PC-3 (cell line): Measurements from ENCODE around the gene HARS2. TPM values are rescaled to one million over a fixed set of nuclear protein-coding genes. Genes with fewer than 3 reads are reported as not detected.
A peak's percentile ranks its signal among the peaks of the same experiment; 100 is the strongest.

Experiments
- ATAC-seq: fragments of 200-7000 bp; cut with Tn5 transposase; 2 replicates; pipeline ENCODE4 v1.9.1; 2020; ENCODE audit warnings: mild to moderate bottlenecking, moderate library complexity
- BruUV-seq: library from RNA; stranded (reverse); fragments of 400-500 nt; replicated peaks from 2 replicates; lab custom pipeline; 2021; lab: Mats Ljungman, UMichigan
- CTCF ChIA-PET: fragments of 300-600 bp; sonication (Branson Sonifier 250); formaldehyde crosslinking; loops from one replicate; lab custom pipeline; 2022; ENCODE audit warnings: antibody characterized with exemption; lab: Charles Lee
- POLR2A ChIA-PET: fragments of 300-600 bp; sonication (Branson Sonifier 250); formaldehyde crosslinking; loops from one replicate; lab custom pipeline; 2022; ENCODE audit warnings: antibody characterized with exemption; ENCODE audit not compliant: unreplicated experiment; lab: Charles Lee
- DNase-seq: peaks from one replicate; pipeline ENCODE4 v3.0.0-alpha.2; 2015
- H2AFZ ChIP-seq: fragments of 300-600 bp; sonication (generic); 2 replicates; pipeline ENCODE4 v1.6.0; 2016; ENCODE audit warnings: antibody characterized with exemption, low read length
- H3F3A ChIP-seq: fragments of 300-600 bp; sonication (generic); one replicate; pipeline ENCODE4 v1.6.0; 2017; ENCODE audit warnings: antibody characterized with exemption, low read length, control low read depth, mild to moderate bottlenecking; ENCODE audit not compliant: unreplicated experiment
- H3K27ac ChIP-seq: fragments of 300-600 bp; sonication (generic); 2 replicates; pipeline ENCODE4 v1.5.1; 2016; ENCODE audit warnings: mild to moderate bottlenecking, low read length
- H3K27me3 ChIP-seq: fragments of 300-600 bp; sonication (generic); 2 replicates; pipeline ENCODE4 v1.6.1; 2016; ENCODE audit warnings: low read length, mixed read lengths
- H3K36me3 ChIP-seq: fragments of 300-600 bp; sonication (generic); 2 replicates; pipeline ENCODE4 v1.6.1; 2016; ENCODE audit warnings: low read depth, mixed run types, low read length, mixed read lengths
- H3K4me1 ChIP-seq: fragments of 300-600 bp; sonication (generic); 2 replicates; pipeline ENCODE4 v1.5.1; 2016; ENCODE audit warnings: low read length; ENCODE audit not compliant: insufficient read depth
- H3K4me2 ChIP-seq: fragments of 300-600 bp; sonication (generic); 2 replicates; pipeline ENCODE4 v1.6.0; 2016; ENCODE audit warnings: low read length
- H3K4me3 ChIP-seq: fragments of 300-600 bp; sonication (generic); 2 replicates; pipeline ENCODE4 v1.5.1; 2016; ENCODE audit warnings: mild to moderate bottlenecking, low read length, mixed read lengths
- H3K79me2 ChIP-seq: fragments of 300-600 bp; sonication (generic); 2 replicates; pipeline ENCODE4 v1.6.1; 2017; ENCODE audit warnings: low read length, mixed read lengths
- H3K9ac ChIP-seq: fragments of 300-600 bp; sonication (generic); 2 replicates; pipeline ENCODE4 v1.6.0; 2016; ENCODE audit warnings: mild to moderate bottlenecking, low read length
- H3K9me2 ChIP-seq: fragments of 300-600 bp; sonication (generic); replicated peaks from 2 replicates; pipeline ENCODE4 v1.6.1; 2016; ENCODE audit warnings: mixed run types, low read length, mixed read lengths
- H3K9me3 ChIP-seq: fragments of 300-600 bp; sonication (generic); 2 replicates; pipeline ENCODE4 v1.6.1; 2016; ENCODE audit warnings: low read length, mixed read lengths
- H4K20me1 ChIP-seq: fragments of 300-600 bp; sonication (generic); 2 replicates; pipeline ENCODE4 v1.6.1; 2016; ENCODE audit warnings: low read length, mixed read lengths
- EZH2 ChIP-seq: fragments of 300-600 bp; sonication (generic); IDR thresholded peaks from one replicate; pipeline ENCODE4 v1.6.1; 2017; ENCODE audit warnings: antibody characterized with exemption, mild to moderate bottlenecking, low read length; ENCODE audit not compliant: unreplicated experiment
- EZH2phosphoT487 ChIP-seq: fragments of 300-600 bp; sonication (generic); IDR thresholded peaks from 2 replicates; pipeline ENCODE4 v1.6.1; 2018; ENCODE audit warnings: mild to moderate bottlenecking, antibody characterized with exemption, low read length, borderline replicate concordance
- intact Hi-C: fragments of 100-400 bp; cut with micrococcal nuclease; formaldehyde crosslinking; loops from 2 replicates; pipeline ENCODE4 v1.9.0; 2023
- total RNA-seq: library from RNA; depleted of rRNA; stranded (reverse); fragments of >200 nt; gene quantifications from 2 replicates; pipeline ENCODE4 v1.2.3, GENCODE V29; 2014
- TF ChIP-seq, protein P1 (sequence below): fragments of 300-600 bp; sonication (generic); conservative IDR thresholded peaks from 2 replicates; pipeline ENCODE4 v1.5.1; 2017; ENCODE audit warnings: antibody characterized with exemption, low read depth, mild to moderate bottlenecking, low read length

HARS2 gene
- total RNA-seq, 1 experiment from 2014 or later = 23.3 TPM

DNA sequence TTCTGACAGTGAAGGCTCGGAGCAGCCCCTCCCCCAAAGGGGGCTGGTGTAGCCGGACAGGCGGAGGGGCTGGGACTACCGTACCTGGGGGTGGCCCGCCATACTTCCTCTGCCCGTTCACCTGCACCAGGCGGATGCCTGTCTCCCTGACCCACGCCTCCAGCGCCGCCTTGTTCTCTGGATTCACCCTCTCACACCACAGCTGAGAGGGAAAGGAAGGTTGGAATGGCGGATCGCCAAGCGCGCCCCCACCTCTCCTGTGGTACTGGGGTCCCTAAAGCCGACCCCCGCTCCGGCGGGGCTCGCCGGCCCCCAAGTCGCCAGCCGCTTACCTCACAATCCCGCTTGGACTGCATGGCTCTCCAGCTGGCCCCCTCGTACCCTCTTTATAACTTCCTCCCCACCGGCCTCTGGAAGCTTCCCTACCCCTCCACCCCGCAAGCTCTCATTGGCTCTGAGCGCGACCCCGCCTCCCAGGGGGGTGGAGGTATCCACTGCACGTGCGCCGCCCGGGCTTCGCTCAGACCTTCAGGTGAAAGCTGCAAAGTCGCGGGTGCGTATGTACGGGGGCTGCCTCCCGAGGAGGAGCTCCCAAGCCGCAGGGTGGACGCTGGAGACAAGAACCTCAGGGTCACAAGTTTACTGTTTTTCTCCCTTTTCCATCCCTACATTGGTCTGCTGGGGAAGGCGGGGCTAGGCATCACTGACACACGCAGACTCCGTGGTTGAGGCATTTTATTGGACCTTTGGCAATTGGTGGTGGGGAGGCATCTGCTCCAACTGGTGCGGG lies 17.9 kb upstream of the HARS2 start, which contains the start of gene DND1:
Gene DND1, minus strand, starts transcription at position 390 of the 790 bp plus-strand sequence. Its CDS starts 34 bp downstream, at position 356.
- ChIA-PET CTCF (no interaction called here), POLR2A (interaction anchor here (0.6 kb wide), 1 partner anchor 128 kb away, joined by 12 read pairs; no protein-coding TSS in a partner anchor)
- H3K27me3 ChIP-seq = no peaks in the 10 kb centered on the region
- H2AFZ ChIP-seq = no peak within 1 kb of the TSS
- ATAC-seq = no peak
- H3K36me3 ChIP-seq = peaks cover 17% of the 10 kb centered on the region
- H3K9me3 ChIP-seq = no peaks in the 10 kb centered on the region
- no TSS peak for BruUV-seq
- no peak within 1 kb of the TSS for H3K4me2 ChIP-seq
- H3K9me2 ChIP-seq = no peaks in the 10 kb centered on the region
- no peaks in the 10 kb centered on the region for H3K4me1 ChIP-seq
- no peak within 1 kb of the TSS for H3K27ac ChIP-seq
- no peak for DNase-seq
- no peak within 1 kb of the TSS for H3K9ac ChIP-seq
- no peaks in the 10 kb centered on the region for H3K79me2 ChIP-seq
- H4K20me1 ChIP-seq = no peaks in the 10 kb centered on the region
- TF ChIP-seq EZH2phosphoT487 (no peak), EZH2 (no peak)
- TF ChIP-seq, protein P1, sequence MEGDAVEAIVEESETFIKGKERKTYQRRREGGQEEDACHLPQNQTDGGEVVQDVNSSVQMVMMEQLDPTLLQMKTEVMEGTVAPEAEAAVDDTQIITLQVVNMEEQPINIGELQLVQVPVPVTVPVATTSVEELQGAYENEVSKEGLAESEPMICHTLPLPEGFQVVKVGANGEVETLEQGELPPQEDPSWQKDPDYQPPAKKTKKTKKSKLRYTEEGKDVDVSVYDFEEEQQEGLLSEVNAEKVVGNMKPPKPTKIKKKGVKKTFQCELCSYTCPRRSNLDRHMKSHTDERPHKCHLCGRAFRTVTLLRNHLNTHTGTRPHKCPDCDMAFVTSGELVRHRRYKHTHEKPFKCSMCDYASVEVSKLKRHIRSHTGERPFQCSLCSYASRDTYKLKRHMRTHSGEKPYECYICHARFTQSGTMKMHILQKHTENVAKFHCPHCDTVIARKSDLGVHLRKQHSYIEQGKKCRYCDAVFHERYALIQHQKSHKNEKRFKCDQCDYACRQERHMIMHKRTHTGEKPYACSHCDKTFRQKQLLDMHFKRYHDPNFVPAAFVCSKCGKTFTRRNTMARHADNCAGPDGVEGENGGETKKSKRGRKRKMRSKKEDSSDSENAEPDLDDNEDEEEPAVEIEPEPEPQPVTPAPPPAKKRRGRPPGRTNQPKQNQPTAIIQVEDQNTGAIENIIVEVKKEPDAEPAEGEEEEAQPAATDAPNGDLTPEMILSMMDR = no peak
- no peaks in the 10 kb centered on the region for H3F3A ChIP-seq
- no peak within 1 kb of the TSS for H3K4me3 ChIP-seq
- intact Hi-C loops = no loop called here

DNA sequence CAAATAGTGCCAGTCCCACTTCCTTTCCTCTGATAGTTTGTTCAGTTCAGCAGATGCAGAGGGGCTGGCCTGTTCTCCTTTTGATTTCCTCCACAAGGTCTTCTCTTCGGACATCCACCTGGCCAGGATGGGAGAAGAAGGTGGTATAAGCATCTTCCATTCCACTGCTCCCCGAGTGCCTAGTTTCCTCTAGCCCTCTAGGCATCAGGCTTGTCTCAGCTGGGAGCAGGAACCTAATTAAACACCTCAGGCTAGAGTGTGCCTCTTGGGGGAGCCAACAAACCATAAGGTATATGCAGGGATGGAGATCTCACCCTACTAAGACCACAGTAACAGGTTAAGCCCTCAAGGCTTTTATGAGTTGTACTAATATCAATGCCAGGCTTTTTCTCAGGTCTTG lies 17.0 kb upstream of the HARS2 start:
- Histone ChIP-seq H3K36me3 (peaks cover 8% of the 10 kb centered on the region), H2AFZ (no peak overlapping the region), H3F3A (no peaks in the 10 kb centered on the region), H3K4me1 (no peaks in the 10 kb centered on the region), H3K27me3 (no peaks in the 10 kb centered on the region), H3K9me3 (no peaks in the 10 kb centered on the region), H3K79me2 (no peaks in the 10 kb centered on the region), H3K4me2 (no peak overlapping the region), H4K20me1 (no peaks in the 10 kb centered on the region), H3K9me2 (no peaks in the 10 kb centered on the region), H3K9ac (no peak overlapping the region), H3K27ac (no peak overlapping the region), H3K4me3 (no peak overlapping the region)
- TSS peak; percentile 54 for BruUV-seq
- TF ChIP-seq EZH2 = no peak
- TF ChIP-seq, protein P1 = no peak
- TF ChIP-seq EZH2phosphoT487 = no peak
- ChIA-PET CTCF (no interaction called here), POLR2A (no interaction called here)
- ATAC-seq (peak; percentile 32), DNase-seq (no peak)
- intact Hi-C loops = no loop called here

DNA sequence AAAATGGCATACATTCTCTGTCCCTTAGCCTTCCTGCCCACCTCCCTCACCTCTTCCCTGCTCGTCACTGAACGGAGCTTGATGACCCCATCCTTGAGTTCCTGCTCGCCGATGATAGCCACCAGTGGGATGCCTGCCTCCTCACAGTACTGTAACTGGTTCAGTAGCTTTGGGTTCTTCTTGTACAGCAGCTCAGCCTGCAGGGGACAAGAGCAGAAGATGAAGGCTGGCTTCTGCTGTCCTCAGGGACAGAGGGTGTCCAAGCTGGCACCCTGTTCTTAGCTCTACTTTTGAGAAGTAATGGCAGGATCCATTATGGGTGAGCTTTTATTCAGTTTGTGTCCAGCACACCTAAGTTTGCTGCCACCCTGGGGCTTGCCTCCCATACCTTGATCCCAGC lies 16.6 kb upstream of the HARS2 start:
- peaks cover 4% of the 10 kb centered on the region; the same call in 1 of the 2 replicates for H3K36me3 ChIP-seq
- no peaks in the 10 kb centered on the region for H3F3A ChIP-seq
- POLR2A ChIA-PET = interaction anchor here (0.6 kb wide), 1 partner anchor 1855 kb away, joined by 4 read pairs; no protein-coding TSS in a partner anchor
- no peak overlapping the region for H2AFZ ChIP-seq
- DNase-seq (no peak), ATAC-seq (no peak; the same call in 1 of the 2 replicates)
- TF ChIP-seq EZH2 (no peak), EZH2phosphoT487 (no peak)
- TF ChIP-seq, protein P1 = no peak
- H3K9me3 ChIP-seq = no peaks in the 10 kb centered on the region
- no peaks in the 10 kb centered on the region for H4K20me1 ChIP-seq
- no peaks in the 10 kb centered on the region for H3K79me2 ChIP-seq
- no peak overlapping the region for H3K4me2 ChIP-seq
- H3K9me2 ChIP-seq = no peaks in the 10 kb centered on the region
- H3K4me1 ChIP-seq = no peaks in the 10 kb centered on the region
- CTCF ChIA-PET = no interaction called here
- BruUV-seq = no TSS peak
- intact Hi-C loops = no loop called here
- no peak overlapping the region for H3K4me3 ChIP-seq
- H3K27me3 ChIP-seq = no peaks in the 10 kb centered on the region
- H3K9ac ChIP-seq = no peak overlapping the region
- H3K27ac ChIP-seq = no peak overlapping the region
